Activated effector memory CD4-positive, alpha-beta T cell treated with anti-CD3 and anti-CD28 coated beads, Interleukin-2, amount 50 U/mL, for 16 hours (primary cell): ENCODE results near the gene UNC119.
A peak's percentile ranks its signal among the peaks of the same experiment; 100 is the strongest.
"Not testable (repeated sequence)": the region's sequence is repeated elsewhere in the genome, so short reads cannot be mapped to it uniquely, and the experiment has no call there.

Experiments
- DNase-seq: peaks from one replicate; pipeline ENCODE4 v3.0.0-alpha.2; 2020

UNC119 gene

GRCh38 chr17:28540231-28540630 lies 12.2 kb downstream of the UNC119 start:
- peak; percentile 56 for DNase-seq

DNA sequence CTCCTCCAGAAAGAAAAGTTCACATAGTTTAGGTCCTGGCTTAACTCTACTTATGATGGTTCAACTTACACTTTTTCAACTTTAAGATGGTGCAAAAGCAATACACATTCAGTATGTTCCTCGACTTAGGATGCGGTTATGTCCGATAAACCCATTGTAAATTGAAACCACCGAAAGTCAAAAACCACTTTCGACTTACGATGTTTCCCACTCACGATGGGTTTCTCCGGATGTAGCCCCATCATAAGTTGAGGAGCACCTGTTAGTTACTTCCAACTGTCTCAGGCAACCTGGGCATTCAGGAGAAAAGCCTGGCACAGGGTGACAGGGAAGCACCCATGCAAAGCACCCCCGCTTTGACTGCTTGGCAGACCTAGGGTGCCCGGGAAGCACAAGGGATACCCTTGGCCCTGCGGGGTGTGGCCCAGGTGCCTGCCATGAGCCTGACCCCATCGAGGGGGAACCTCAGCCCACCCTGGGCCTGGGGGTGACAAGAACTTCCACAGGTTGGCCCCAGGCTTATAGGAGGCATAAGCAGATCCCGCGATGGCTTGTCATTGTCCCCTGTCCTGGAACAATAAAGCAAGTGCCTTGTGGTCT lies 14.0 kb downstream of the UNC119 start:
- no peak for DNase-seq

DNA sequence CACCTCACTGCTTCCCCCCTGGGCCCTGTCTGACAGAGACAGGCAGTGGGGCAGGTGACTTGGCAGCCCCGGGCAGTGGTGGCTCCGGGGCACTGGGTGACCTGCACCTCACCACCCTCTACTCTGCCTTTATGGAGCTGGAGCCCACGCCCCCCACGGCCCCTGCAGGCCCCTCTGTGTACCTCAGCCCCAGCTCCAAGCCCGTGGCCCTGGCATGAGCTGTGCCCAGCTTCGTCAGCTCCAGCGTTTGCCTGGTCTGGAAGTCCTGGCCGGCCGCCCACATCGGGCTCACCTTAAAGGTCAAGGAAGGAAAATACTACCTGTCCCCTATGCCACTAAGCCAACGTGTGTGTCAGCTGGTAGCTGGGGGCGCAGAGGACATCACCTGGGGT lies 15.2 kb downstream of the UNC119 start:
- DNase-seq, result no peak

DNA sequence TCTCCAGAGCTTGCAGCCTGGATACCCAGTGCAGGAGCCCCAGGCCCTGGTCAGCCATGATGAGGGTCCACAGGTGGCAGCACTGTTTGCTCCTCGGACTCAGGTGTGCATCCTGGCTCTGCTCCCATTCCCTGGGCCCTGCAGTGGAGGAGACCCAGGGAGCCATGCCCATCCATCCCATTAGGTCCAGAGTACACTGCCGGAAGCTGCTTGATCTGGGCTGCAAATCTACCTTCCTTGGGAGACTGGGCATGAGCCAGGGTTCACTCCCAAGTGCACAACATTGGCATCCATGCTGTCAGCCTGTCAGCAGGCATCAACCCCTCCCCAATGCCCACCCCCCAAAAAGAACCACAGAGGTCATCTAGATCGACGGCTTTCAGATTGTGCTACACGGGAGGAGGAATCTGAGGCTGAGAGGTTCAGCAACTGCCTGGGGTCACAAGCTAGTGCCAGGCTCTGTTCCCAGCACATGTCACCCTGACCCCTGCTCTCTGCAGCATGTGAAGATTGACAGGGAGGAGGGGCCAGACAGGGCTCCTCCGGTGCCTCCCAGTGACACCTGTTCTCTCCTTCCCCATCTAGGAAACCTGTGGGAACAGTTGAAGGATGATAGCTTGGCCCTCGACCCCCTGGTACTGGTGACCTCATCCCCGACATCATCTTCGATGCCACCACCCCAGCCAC lies 15.7 kb downstream of the UNC119 start:
- no peak for DNase-seq

GRCh38 chr17:28534740-28535375 lies 17.6 kb downstream of the UNC119 start:
- DNase-seq, result no peak

DNA sequence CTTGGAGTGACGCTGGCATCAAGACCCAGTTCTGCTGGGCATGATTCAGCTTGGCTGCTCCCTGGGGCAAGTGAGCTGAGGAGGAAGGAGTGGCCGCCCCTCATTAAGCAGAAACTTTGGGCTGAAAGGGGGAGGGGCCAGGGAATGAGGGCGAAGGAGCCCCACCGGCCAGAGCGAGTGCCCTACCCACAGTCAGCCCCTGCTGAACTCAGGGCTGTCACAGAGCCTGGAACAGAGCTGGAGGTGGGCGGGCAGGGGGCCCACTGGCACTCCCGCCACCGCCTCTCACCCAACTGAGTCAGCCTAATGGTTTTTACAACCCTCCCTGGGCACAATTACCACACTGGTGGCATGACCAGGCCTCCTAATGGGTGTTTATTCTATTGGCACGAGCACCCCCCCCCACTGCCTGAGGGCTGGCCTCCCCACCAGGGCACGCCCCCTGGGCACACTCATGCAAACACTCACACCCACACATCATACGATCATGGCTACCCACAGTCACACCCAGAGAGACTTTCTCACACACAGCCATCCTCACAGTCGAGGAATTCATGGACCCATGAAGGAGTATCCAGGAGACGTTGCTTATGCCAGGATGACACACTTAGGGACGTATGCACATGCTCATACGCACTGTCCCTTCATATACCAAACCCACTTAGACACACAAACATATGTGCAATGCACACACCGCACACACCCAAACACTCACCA lies 19.2 kb downstream of the UNC119 start:
- DNase-seq, result no peak

- no peak for DNase-seq
These were observed 20.1 kb downstream of the UNC119 start for GRCh38 chr17:28532050-28532960.

DNA sequence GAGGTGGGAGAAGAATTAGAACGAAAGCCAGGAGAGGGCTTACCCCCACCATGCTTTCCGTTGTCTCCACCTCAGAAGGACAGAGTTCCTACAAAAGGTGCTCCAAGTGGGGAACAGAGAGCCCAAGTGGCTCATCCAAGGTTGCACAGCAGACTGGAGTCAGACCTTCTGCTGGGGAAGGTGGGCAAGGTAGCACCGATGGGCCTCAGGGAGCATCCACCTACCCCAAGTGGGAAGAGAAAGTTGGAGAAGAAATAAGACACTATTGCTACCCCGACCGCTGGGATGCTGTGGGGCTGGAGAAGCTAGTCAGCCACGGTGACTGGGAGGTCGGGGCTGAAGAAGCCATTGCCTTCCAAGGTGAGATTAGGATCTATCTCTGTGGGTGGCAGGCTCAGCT lies 21.5 kb downstream of the UNC119 start:
- no peak for DNase-seq

DNA sequence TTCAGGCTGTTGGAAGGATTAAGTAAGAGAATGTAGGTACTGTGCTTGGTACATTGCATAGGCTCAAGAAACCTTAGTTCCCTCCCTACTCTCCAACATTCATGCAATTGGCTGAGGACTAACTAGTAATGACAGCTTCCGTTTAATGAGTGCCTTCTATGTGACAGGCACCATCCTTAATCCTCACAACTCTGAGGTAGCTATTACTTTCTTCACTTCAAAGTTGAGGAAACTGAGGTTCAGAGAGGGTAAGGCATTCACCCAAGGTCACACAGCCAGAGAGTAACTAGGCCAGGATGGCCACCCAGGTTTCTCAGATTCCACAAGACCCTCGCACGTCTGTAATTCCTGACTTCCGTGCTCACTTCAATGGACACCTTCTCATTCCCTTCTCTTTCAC lies 22.2 kb downstream of the UNC119 start:
- no peak for DNase-seq

DNA sequence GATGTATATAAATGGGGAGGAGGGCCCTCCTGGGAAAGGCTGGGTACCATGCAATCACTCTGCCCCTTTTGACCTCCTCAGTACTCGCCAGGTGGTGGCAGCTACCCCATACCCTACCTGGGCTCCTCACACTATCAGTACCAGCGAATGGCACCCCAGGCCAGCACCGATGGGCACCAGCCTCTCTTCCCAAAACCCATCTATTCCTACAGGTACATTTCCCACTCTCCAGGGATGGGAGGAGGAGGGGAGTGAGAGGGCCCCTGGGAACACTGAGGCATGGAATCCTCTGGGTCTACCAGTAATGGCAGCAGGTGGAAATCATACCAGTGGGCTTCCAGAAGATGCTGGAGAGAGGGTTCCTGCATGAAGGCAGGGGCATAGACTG lies 23.4 kb downstream of the UNC119 start:
- DNase-seq, result no peak

- DNase-seq, result no peak
These were observed 24.0 kb downstream of the UNC119 start for GRCh38 chr17:28528327-28529012.

GRCh38 chr17:28527859-28528258 lies 24.6 kb downstream of the UNC119 start:
- no peak for DNase-seq

GRCh38 chr17:28527181-28527681 lies 25.2 kb downstream of the UNC119 start:
- no peak for DNase-seq

DNA sequence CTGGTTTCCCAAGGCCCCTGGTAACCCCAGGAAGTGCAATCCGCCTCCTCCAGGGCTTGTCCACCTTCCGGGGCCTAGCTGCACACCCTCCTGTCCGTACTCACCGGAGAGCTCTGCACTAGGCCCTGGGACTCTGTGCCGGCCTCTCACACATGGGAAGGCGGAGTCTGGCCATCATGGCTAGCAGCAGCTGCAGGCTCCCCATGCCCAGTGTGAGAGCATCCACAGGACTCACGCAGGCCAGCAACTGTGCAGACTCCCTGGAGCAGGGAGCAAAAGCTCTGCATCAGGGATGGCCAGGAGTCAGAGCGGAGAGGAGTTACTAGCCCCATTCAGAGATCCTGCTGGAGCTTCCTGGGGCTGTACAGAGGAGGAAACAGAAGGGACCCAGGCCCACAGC lies 26.0 kb downstream of the UNC119 start:
- DNase-seq, result no peak

DNA sequence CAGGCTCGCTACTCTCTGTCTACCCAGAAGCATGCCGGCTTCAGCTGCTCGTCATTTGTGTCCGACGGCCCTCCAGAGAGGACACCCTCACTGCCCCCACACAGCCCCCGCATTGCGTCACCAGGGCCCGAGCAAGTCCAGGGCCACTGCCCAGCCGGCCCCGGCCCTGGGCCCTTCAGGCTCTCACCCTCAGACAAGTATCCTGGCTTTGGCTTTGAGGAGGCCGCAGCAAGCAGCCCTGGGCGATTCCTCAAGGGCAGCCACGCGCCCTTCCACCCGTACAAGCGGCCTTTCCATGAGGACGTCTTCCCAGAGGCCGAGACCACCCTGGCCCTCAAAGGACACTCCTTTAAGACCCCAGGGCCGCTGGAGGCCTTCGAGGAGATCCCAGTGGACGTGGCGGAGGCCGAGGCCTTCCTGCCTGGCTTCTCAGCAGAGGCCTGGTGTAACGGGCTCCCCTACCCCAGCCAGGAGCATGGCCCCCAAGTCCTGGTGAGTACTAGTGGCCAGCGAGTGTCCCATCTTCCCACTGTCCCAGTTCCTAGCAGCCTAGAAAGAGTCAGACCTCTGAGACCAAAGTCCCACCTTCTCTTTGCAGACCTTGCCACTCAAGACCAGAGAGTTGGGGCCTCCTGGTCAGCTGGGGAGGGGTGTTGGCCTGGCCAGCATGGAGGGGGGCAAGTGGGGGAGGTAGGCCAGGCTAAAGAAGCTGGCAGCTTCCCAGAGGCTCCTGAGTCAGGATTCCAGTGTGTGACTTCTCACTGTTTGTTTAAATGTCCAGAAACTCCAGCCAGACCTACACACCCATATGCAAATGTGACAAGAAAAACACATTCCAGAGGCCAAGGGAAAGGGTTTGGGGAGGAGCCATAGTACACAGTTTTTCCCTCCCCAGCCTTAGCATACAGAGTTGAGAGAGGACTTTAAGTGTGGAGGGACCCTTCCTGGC lies 27.7 kb downstream of the UNC119 start:
- DNase-seq, result no peak

GRCh38 chr17:28523876-28524275 lies 28.5 kb downstream of the UNC119 start:
- DNase-seq, result no peak

GRCh38 chr17:28523186-28523585 lies 29.2 kb downstream of the UNC119 start:
- no peak for DNase-seq

DNA sequence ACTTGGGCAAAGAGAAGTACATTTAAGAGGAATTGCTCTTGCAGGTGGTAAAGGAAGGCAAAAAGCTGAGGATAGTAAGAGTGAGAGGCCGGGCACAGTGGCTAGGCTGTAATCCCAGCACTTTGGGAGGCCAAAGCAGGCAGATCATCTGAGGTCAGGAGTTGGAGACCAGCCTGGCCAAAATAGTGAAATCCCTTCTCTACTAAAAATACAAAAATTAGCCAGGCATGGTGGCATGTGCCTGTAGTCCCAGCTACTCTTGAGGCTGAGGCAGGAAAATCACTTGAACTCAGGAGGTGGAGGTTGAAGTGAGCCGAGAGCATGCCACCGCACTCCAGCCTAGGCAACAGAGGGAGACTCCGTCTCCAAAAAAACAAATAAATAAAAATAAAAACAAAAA lies 30.1 kb downstream of the UNC119 start:
- not testable (repeated sequence) for DNase-seq

DNA sequence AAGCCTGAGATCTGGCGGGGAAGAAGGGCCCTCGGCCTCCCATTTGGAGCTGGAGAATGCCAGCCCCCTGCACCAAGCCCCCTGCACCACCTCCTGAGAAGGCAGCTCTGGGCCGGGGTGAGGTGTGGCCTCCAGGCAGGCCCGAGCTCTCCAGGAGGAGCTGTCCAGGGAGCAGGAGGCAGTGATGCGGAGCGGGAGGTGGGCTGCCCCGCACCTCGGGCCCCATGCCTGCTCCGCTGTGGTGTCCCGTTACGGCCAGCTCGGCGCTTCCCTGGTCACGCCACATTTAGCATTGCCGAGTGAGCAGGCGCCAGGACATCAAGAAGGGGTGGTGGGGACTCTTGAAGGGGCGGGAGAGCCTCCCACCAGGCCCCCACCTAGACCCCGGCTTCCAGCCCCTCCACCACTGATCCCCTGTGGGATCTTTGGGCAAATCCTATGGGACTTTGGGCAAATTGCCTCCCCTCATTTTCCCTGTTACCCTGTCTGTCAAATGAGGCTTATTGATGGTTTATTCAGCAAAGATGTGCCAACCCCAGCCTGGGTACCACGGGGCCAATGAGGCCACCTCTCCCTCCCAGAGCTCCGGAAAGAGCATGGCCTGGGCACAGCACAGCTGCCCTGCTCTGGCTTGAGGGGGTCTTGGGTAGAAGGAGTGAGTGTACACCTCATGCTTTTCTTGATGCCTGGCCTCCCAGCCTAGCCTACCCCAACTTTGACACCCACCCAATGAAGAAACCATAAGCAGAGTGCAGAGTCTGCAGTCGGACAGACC lies 30.9 kb downstream of the UNC119 start:
- no peak for DNase-seq

- no peak for DNase-seq
These were observed 31.7 kb downstream of the UNC119 start for GRCh38 chr17:28520687-28521086.
